Measurements from ENCODE around the gene GSPT1. TPM values are rescaled to one million over a fixed set of nuclear protein-coding genes. Genes with fewer than 3 reads are reported as not detected.
A peak's percentile ranks its signal among the peaks of the same experiment; 100 is the strongest.

The GSPT1 gene
- total RNA-seq, 2 experiments from 2014 or later: 54.3 to 146 TPM

GRCh38 chr16:11852092-11852809 lies 63.5 kb downstream of the GSPT1 start:
- BruUV-seq (replicated peaks): no TSS peak
- POLR2A ChIA-PET: interaction anchor here (0.6 to 2.0 kb wide), 4 partner anchors 13 to 389 kb away, joined by 3 to 10 read pairs (median 3); no protein-coding TSS in a partner anchor
- H3K27ac ChIP-seq (ENCODE audit: low read depth, low read length, poor library complexity, severe bottlenecking): peak overlapping the region; percentile 57
- peak; percentile 15 for DNase-seq (ENCODE audit: low spot score)
- intact Hi-C loops (cut with micrococcal nuclease; ENCODE audit: unreplicated experiment): no loop called here
- H3K36me3 ChIP-seq (ENCODE audit: insufficient read depth, low read length): peaks cover 43% of the 10 kb centered on the region
- peaks cover 78% of the 10 kb centered on the region for H3K79me2 ChIP-seq (ENCODE audit: insufficient read depth, low read depth, low read length)
- peak overlapping the region; percentile 81 for H3K4me2 ChIP-seq (ENCODE audit: low read length)
- TF ChIP-seq EZH2phosphoT487 (IDR thresholded peaks at IDR 0.05; ENCODE audit: borderline replicate concordance, low read depth, low read length) (no peak), CTCF (conservative IDR thresholded peaks at IDR 0.05; ENCODE audit: low read length) (no peak)
- CTCF ChIA-PET (ENCODE audit: unreplicated experiment): no interaction called here
- no peaks in the 10 kb centered on the region for H3K9me2 ChIP-seq (ENCODE audit: insufficient read depth, low read length)
- peak overlapping the region; percentile 79 for H3K4me3 ChIP-seq (ENCODE audit: low read depth, low read length, poor library complexity, severe bottlenecking)
- H3K9me3 ChIP-seq (ENCODE audit: low read length): no peaks in the 10 kb centered on the region
- H4K20me1 ChIP-seq (ENCODE audit: insufficient read depth, low read length): peaks cover 9% of the 10 kb centered on the region
- peak overlapping the region; percentile 60; the same call in 1 of the 2 replicates for H2AFZ ChIP-seq (ENCODE audit: low read length)
- H3K4me1 ChIP-seq (ENCODE audit: insufficient read depth, low read length, poor library complexity, severe bottlenecking): peaks cover 39% of the 10 kb centered on the region

GRCh38 chr16:11851294-11852091 lies 64.3 kb downstream of the GSPT1 start, which contains the start of gene RSL1D1:
Gene RSL1D1 (minus strand): TSS chr16:11851542. CDS start chr16:11851512, 30 bp downstream.
- Histone ChIP-seq H2AFZ (ENCODE audit: low read length) (peak within 1 kb of the TSS; percentile 60; the same call in 1 of the 2 replicates), H3K4me2 (ENCODE audit: low read length) (peak within 1 kb of the TSS; percentile 89), H3K4me1 (ENCODE audit: insufficient read depth, low read length, poor library complexity, severe bottlenecking) (peaks cover 39% of the 10 kb centered on the region), H3K9me2 (ENCODE audit: insufficient read depth, low read length) (no peaks in the 10 kb centered on the region), H4K20me1 (ENCODE audit: insufficient read depth, low read length) (peaks cover 10% of the 10 kb centered on the region; the same call in 1 of the 2 replicates), H3K79me2 (ENCODE audit: insufficient read depth, low read depth, low read length) (peaks cover 80% of the 10 kb centered on the region), H3K27ac (ENCODE audit: low read depth, low read length, poor library complexity, severe bottlenecking) (peak within 1 kb of the TSS; percentile 57), H3K36me3 (ENCODE audit: insufficient read depth, low read length) (peaks cover 46% of the 10 kb centered on the region), H3K4me3 (ENCODE audit: low read depth, low read length, poor library complexity, severe bottlenecking) (peak within 1 kb of the TSS; percentile 79), H3K9me3 (ENCODE audit: low read length) (no peaks in the 10 kb centered on the region)
- POLR2A ChIA-PET: interaction anchor here (0.6 to 2.0 kb wide), 8 partner anchors 10 to 1538 kb away, joined by 3 to 10 read pairs (median 3); no protein-coding TSS in a partner anchor
- DNase-seq (ENCODE audit: low spot score): peak; percentile 95
- CTCF ChIA-PET (ENCODE audit: unreplicated experiment): no interaction called here
- BruUV-seq (replicated peaks): TSS peak; percentile 83
- no peak for TF ChIP-seq EZH2phosphoT487 (IDR thresholded peaks at IDR 0.05; ENCODE audit: borderline replicate concordance, low read depth, low read length)
- no peak for TF ChIP-seq CTCF (conservative IDR thresholded peaks at IDR 0.05; ENCODE audit: low read length)
- intact Hi-C loops (cut with micrococcal nuclease; ENCODE audit: unreplicated experiment): no loop called here
